ENCODE results near the gene STAG3. TPM values are rescaled to one million over a fixed set of nuclear protein-coding genes. Genes with fewer than 3 reads are reported as not detected.
"Not testable (repeated sequence)": the region's sequence is repeated elsewhere in the genome, so short reads cannot be mapped to it uniquely, and the experiment has no call there.

Gene STAG3
- total RNA-seq, 4 donors from 2014 or later, result 0.13 to 5.5 TPM; not detected in 2

GRCh38 chr7:100173806-100174495 lies 3.8 kb upstream of the STAG3 start:
- no peak overlapping the region for H3K4me3 ChIP-seq
- ATAC-seq (no peak), DNase-seq (no peak)
- H3K9me3 ChIP-seq, result no peaks in the 10 kb centered on the region
- in situ Hi-C loops (cut with MboI; ENCODE audit: low sequenced_read_pairs in 4 of 4), result loop anchor here in 1 of 4 donors (25.0 kb wide), 1 partner anchor 163 kb away; no protein-coding TSS in a partner anchor
- no peaks in the 10 kb centered on the region for H3K36me3 ChIP-seq
- H3K4me1 ChIP-seq, result peaks cover 7 to 16% of the 10 kb centered on the region in 2 donors
- no peak for TF ChIP-seq CTCF (IDR thresholded peaks at IDR 0.05 in 4 of 5, conservative IDR thresholded peaks at IDR 0.05 in 1 of 5)
- TF ChIP-seq POLR2A (IDR thresholded peaks at IDR 0.05), result no peak
- no peak overlapping the region for H3K27ac ChIP-seq
- peaks cover 8 to 32% (median 31%) of the 10 kb centered on the region in 3 donors for H3K27me3 ChIP-seq
- intact Hi-C loops (cut with DNase I; ENCODE audit: low total_unique reads), result no loop called here

- ATAC-seq (no peak), DNase-seq (no peak)
- H3K27me3 ChIP-seq, result peaks cover 8 to 28% (median 26%) of the 10 kb centered on the region in 3 donors
- in situ Hi-C loops (cut with MboI; ENCODE audit: low sequenced_read_pairs in 4 of 4), result loop anchor here in 1 of 4 donors (25.0 kb wide), 1 partner anchor 163 kb away; no protein-coding TSS in a partner anchor
- no peaks in the 10 kb centered on the region for H3K36me3 ChIP-seq
- TF ChIP-seq CTCF (IDR thresholded peaks at IDR 0.05 in 4 of 5, conservative IDR thresholded peaks at IDR 0.05 in 1 of 5), result no peak
- no peak for TF ChIP-seq POLR2A (IDR thresholded peaks at IDR 0.05)
- intact Hi-C loops (cut with DNase I; ENCODE audit: low total_unique reads), result no loop called here
- H3K9me3 ChIP-seq, result no peaks in the 10 kb centered on the region
- H3K4me1 ChIP-seq, result peaks cover 7 to 15% of the 10 kb centered on the region in 2 donors
- H3K27ac ChIP-seq, result no peak overlapping the region
- H3K4me3 ChIP-seq, result no peak overlapping the region
Observed at GRCh38 chr7:100174582-100174981, 3.1 kb upstream of the STAG3 start.

- ATAC-seq (no peak), DNase-seq (no peak)
- Histone ChIP-seq H3K4me3 (no peak overlapping the region), H3K27ac (no peak overlapping the region), H3K27me3 (peaks cover 8 to 25% (median 18%) of the 10 kb centered on the region in 3 donors), H3K4me1 (peaks cover 7 to 15% of the 10 kb centered on the region in 2 donors), H3K9me3 (no peaks in the 10 kb centered on the region), H3K36me3 (no peaks in the 10 kb centered on the region)
- in situ Hi-C loops (cut with MboI; ENCODE audit: low sequenced_read_pairs in 4 of 4) (no loop called here), intact Hi-C loops (cut with DNase I; ENCODE audit: low total_unique reads) (no loop called here)
- TF ChIP-seq POLR2A (IDR thresholded peaks at IDR 0.05) (no peak), CTCF (IDR thresholded peaks at IDR 0.05 in 4 of 5, conservative IDR thresholded peaks at IDR 0.05 in 1 of 5) (no peak)
Observed at GRCh38 chr7:100175296-100175935, 2.3 kb upstream of the STAG3 start.

GRCh38 chr7:100176096-100177044 lies 1.3 kb upstream of the STAG3 start:
- intact Hi-C loops (cut with DNase I; ENCODE audit: low total_unique reads) (no loop called here), in situ Hi-C loops (cut with MboI; ENCODE audit: low sequenced_read_pairs in 4 of 4) (no loop called here)
- ATAC-seq (no peak), DNase-seq (no peak)
- H3K4me1 ChIP-seq, result peaks cover 7 to 15% of the 10 kb centered on the region in 2 donors
- no peaks in the 10 kb centered on the region for H3K9me3 ChIP-seq
- peak overlapping the region; percentile 41 to 62 (median 48) for H3K4me3 ChIP-seq
- H3K36me3 ChIP-seq, result no peaks in the 10 kb centered on the region
- TF ChIP-seq CTCF (IDR thresholded peaks at IDR 0.05 in 4 of 5, conservative IDR thresholded peaks at IDR 0.05 in 1 of 5) (no peak), POLR2A (IDR thresholded peaks at IDR 0.05) (no peak)
- peak overlapping the region in 2 of 4 donors; percentile 13 to 21 for H3K27ac ChIP-seq
- peaks cover 8 to 22% (median 12%) of the 10 kb centered on the region in 3 donors for H3K27me3 ChIP-seq

GRCh38 chr7:100180084-100180483 lies 2.4 kb downstream of the STAG3 start:
- ATAC-seq; DNase-seq; intact Hi-C loops (cut with DNase I; ENCODE audit: low total_unique reads); H3K27ac ChIP-seq; H3K27me3 ChIP-seq; H3K9me3 ChIP-seq; H3K36me3 ChIP-seq; in situ Hi-C loops (cut with MboI; ENCODE audit: low sequenced_read_pairs in 4 of 4); H3K4me3 ChIP-seq: not testable (repeated sequence)
- peaks cover 7 to 15% of the 10 kb centered on the region in 2 donors for H3K4me1 ChIP-seq

- ATAC-seq; H3K27me3 ChIP-seq; H3K27ac ChIP-seq; H3K36me3 ChIP-seq; in situ Hi-C loops (cut with MboI; ENCODE audit: low sequenced_read_pairs in 4 of 4); H3K9me3 ChIP-seq; DNase-seq; H3K4me1 ChIP-seq; intact Hi-C loops (cut with DNase I; ENCODE audit: low total_unique reads); H3K4me3 ChIP-seq: not testable (repeated sequence)
Observed at GRCh38 chr7:100182616-100183015, 4.9 kb downstream of the STAG3 start.

GRCh38 chr7:100183090-100183489 lies 5.4 kb downstream of the STAG3 start:
- in situ Hi-C loops (cut with MboI; ENCODE audit: low sequenced_read_pairs in 4 of 4); intact Hi-C loops (cut with DNase I; ENCODE audit: low total_unique reads); H3K27ac ChIP-seq; ATAC-seq; H3K9me3 ChIP-seq; H3K4me3 ChIP-seq; H3K4me1 ChIP-seq; H3K36me3 ChIP-seq; DNase-seq; H3K27me3 ChIP-seq: not testable (repeated sequence)

All from gastrocnemius medialis (tissue), 4 donors.